Body of pancreas (tissue), 4 donors: Measurements from ENCODE around the gene LRIG1. TPM values are rescaled to one million over a fixed set of nuclear protein-coding genes. Genes with fewer than 3 reads are reported as not detected.

Experiments
- ATAC-seq: fragments of 150-250 bp; one replicate; pipeline ENCODE4 v1.9.1; 2016
- DNase-seq, 4 donors: peaks; one replicate each; pipeline ENCODE4 v3.0.0-alpha.2; 2019
- H3K27ac ChIP-seq, 4 donors: fragments of 200-600 bp; sonication (generic); 1 replicate in 3 of 4; 2 replicates in 1 of 4; pipeline versions ENCODE4 v1.5.1 to v1.6.1; 2016 to 2019; ENCODE audit warnings: mild to moderate bottlenecking in 1 of 4, mixed read lengths in 1 of 4, moderate library complexity in 1 of 4
- H3K27me3 ChIP-seq, 2 donors: fragments of 200-600 bp; sonication (generic); one replicate each; pipeline ENCODE4 v1.6.0; 2016; ENCODE audit warnings: mild to moderate bottlenecking in 1 of 2
- H3K36me3 ChIP-seq, 2 donors: fragments of 200-600 bp; sonication (generic); replicated peaks in 1 of 2; 2 replicates each; pipeline ENCODE4 v1.5.1; 2016; ENCODE audit warnings: low read depth in 2 of 2; ENCODE audit not compliant: insufficient read depth in 1 of 2
- H3K4me1 ChIP-seq: fragments of 200-600 bp; sonication (generic); one replicate; pipeline ENCODE4 v1.6.0; 2016
- H3K4me3 ChIP-seq, 2 donors: fragments of 200-600 bp; sonication (generic); 1 replicate in 1 of 2; 2 replicates in 1 of 2; pipeline ENCODE4 v1.5.1; 2016 to 2019
- H3K9me3 ChIP-seq, 3 donors: fragments of 200-600 bp; sonication (generic); 1 replicate in 2 of 3; 2 replicates in 1 of 3; pipeline ENCODE4 v1.5.1; 2016
- CTCF ChIP-seq, 7 experiments: fragments of 450-650 bp in 4 of 7; fragments of 200-600 bp in 3 of 7; sonication (generic) in 3 of 7; IDR thresholded peaks; one replicate each; pipeline ENCODE4 v1.5.1; 2016 to 2019; ENCODE audit warnings: antibody characterized with exemption in 7 of 7
- POLR2A ChIP-seq, 3 donors: fragments of 450-650 bp; IDR thresholded peaks; one replicate each; pipeline ENCODE4 v1.6.1; 2016; ENCODE audit warnings: antibody characterized with exemption in 3 of 3, mild to moderate bottlenecking in 2 of 3
- WGBS, 2 donors: methylation state at CpG; one replicate each; pipeline ENCODE4 v1.1.5; 2017; 5-methylcytosine and 5-hydroxymethylcytosine counted together
- intact Hi-C: fragments of 100-400 bp; cut with DNase I; formaldehyde crosslinking; loops from one replicate; pipeline ENCODE4 v1.15.1; 2023
- total RNA-seq, 2 donors: library from RNA; depleted of rRNA; stranded (reverse); fragments of >200 nt; gene quantifications; one replicate each; pipeline ENCODE4 v1.1.0, GENCODE V29; 2016

Gene LRIG1
- total RNA-seq, 2 donors from 2014 or later, result 111 to 114 TPM

DNA sequence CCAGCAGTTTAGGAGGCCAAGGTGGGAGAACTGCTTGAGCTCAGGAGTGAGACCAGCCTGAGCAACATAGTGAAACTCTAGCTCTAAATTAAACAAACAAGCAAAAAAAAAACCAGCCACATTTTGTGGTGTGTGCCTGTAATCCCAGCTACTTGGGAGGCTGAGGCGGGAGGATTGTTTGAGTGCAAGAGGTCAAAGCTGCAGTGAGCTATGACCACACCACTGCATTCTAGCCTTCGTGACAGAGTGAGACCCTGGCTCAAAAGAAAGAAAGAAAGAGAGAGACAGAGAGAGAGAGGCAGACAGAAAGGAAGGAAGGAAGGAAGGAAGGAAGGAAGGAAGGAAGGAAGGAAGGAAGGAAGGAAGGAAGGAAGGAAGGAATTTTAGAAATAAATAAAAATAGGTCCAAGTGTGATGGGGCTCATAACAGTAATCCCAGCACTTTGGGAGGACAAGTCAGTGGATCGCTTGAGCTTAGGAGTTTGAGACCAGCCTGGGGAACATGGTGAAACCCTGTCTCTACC, 38.7 kb upstream of the LRIG1 start:
- H3K27me3 ChIP-seq, result no peaks in the 10 kb centered on the region
- ATAC-seq, result no peak

GRCh38 chr3:66538390-66538789, 37.6 kb upstream of the LRIG1 start:
- TF ChIP-seq POLR2A (IDR thresholded peaks at IDR 0.05) (no peak), CTCF (IDR thresholded peaks at IDR 0.05) (no peak)
- ATAC-seq (no peak), DNase-seq (no peak)
- Histone ChIP-seq H3K27ac (no peak overlapping the region), H3K27me3 (no peaks in the 10 kb centered on the region), H3K36me3 (no peaks in the 10 kb centered on the region), H3K4me3 (no peak overlapping the region), H3K4me1 (no peaks in the 10 kb centered on the region), H3K9me3 (no peaks in the 10 kb centered on the region)
- intact Hi-C loops, result no loop called here

More for the DNA sequence above, 38.7 kb upstream of the LRIG1 start:
- Histone ChIP-seq H3K4me1 (no peaks in the 10 kb centered on the region), H3K9me3 (no peaks in the 10 kb centered on the region), H3K4me3 (no peak overlapping the region), H3K27ac (no peak overlapping the region), H3K36me3 (no peaks in the 10 kb centered on the region)
- WGBS, 2 donors, result 92 to 93% methylated on average over 3 of the region's 3 CpGs
- TF ChIP-seq CTCF (IDR thresholded peaks at IDR 0.05) (no peak), POLR2A (IDR thresholded peaks at IDR 0.05) (no peak)
- intact Hi-C loops, result no loop called here
- DNase-seq, result no peak

- DNase-seq, result no peak
- 84 to 85% methylated on average over 7 of the region's 7 CpGs for WGBS, 2 donors
- no peaks in the 10 kb centered on the region for H3K27me3 ChIP-seq
- H3K36me3 ChIP-seq, result no peaks in the 10 kb centered on the region
- no peak overlapping the region for H3K4me3 ChIP-seq
- intact Hi-C loops, result no loop called here
- no peak overlapping the region for H3K27ac ChIP-seq
- H3K9me3 ChIP-seq, result no peaks in the 10 kb centered on the region
- H3K4me1 ChIP-seq, result no peaks in the 10 kb centered on the region
- TF ChIP-seq POLR2A (IDR thresholded peaks at IDR 0.05), result no peak
- no peak for TF ChIP-seq CTCF (IDR thresholded peaks at IDR 0.05)
- no peak for ATAC-seq
Measured at GRCh38 chr3:66537735-66538134, 36.9 kb upstream of the LRIG1 start.

DNA sequence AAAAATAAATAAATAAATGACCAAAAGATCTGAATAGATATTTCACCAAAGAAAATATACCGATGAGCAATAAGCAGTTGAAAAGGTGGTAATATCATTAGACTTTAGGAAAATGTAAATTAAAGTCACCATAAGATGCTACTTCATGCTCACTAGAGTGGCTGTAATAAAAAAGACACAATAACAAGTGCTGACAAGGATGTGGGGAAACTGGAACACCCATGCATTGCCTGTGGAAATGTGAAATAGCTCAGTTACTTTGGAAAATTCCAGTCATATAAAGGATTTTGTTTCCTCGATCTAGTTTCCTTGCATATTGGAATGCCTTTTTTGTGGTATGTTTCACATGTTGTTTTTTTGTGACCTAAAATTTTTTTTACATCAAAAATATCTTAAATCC, 36.0 kb upstream of the LRIG1 start:
- Histone ChIP-seq H3K4me3 (no peak overlapping the region), H3K27me3 (no peaks in the 10 kb centered on the region), H3K36me3 (no peaks in the 10 kb centered on the region), H3K9me3 (no peaks in the 10 kb centered on the region), H3K4me1 (no peaks in the 10 kb centered on the region), H3K27ac (no peak overlapping the region)
- TF ChIP-seq POLR2A (IDR thresholded peaks at IDR 0.05), result no peak
- DNase-seq (no peak), ATAC-seq (no peak)
- 90 to 97% methylated on average over 2 of the region's 2 CpGs for WGBS, 2 donors
- intact Hi-C loops, result no loop called here

GRCh38 chr3:66534304-66534845, 33.6 kb upstream of the LRIG1 start:
- 50 to 70% methylated on average over 6 of the region's 6 CpGs for WGBS, 2 donors
- Histone ChIP-seq H3K4me3 (no peak overlapping the region), H3K4me1 (no peaks in the 10 kb centered on the region), H3K27ac (no peak overlapping the region), H3K27me3 (no peaks in the 10 kb centered on the region), H3K9me3 (no peaks in the 10 kb centered on the region), H3K36me3 (no peaks in the 10 kb centered on the region)
- TF ChIP-seq POLR2A (IDR thresholded peaks at IDR 0.05), result no peak
- no peak for TF ChIP-seq CTCF (IDR thresholded peaks at IDR 0.05)
- intact Hi-C loops, result no loop called here
- ATAC-seq (no peak), DNase-seq (no peak)
